Thyroid gland (tissue), 4 donors: Measurements from ENCODE around the gene B3GAT1.

Experiments used
- CTCF ChIP-seq, 6 experiments: fragments of 200-600 bp in 3 of 6; fragments of 450-650 bp in 3 of 6; sonication (generic) in 3 of 6; IDR thresholded peaks; one replicate each; pipeline ENCODE4 v1.5.1; 2016 to 2019; ENCODE audit warnings: antibody characterized with exemption in 6 of 6, mild to moderate bottlenecking in 2 of 6, inconsistent platforms in 1 of 6, moderate library complexity in 1 of 6
- POLR2A ChIP-seq, 2 donors: fragments of 450-650 bp; IDR thresholded peaks; one replicate each; pipeline ENCODE4 v1.6.1; 2017; ENCODE audit warnings: antibody characterized with exemption in 2 of 2, mild to moderate bottlenecking in 2 of 2, moderate library complexity in 1 of 2

GRCh38 chr11:134341805-134342571, 70.1 kb downstream of the B3GAT1 start:
- TF ChIP-seq CTCF (IDR thresholded peaks at IDR 0.05), result no peak
- no peak for TF ChIP-seq POLR2A (IDR thresholded peaks at IDR 0.05)
